ENCODE data around the gene DYNLL2. TPM values are rescaled to one million over a fixed set of nuclear protein-coding genes. Genes with fewer than 3 reads are reported as not detected.

DYNLL2 gene
- total RNA-seq, 1 experiment from 2014 or later: 38.7 TPM

- Mint-ChIP-seq H3K27me3 (ENCODE audit: low read depth) (peaks cover 19% of the 10 kb centered on the region), H3K9me3 (no peaks in the 10 kb centered on the region; a peak in 2 of 5 replicates), H3K4me1 (no peaks in the 10 kb centered on the region), H3K36me3 (ENCODE audit: insufficient read depth in 1 of 3, low read depth in 3 of 3) (no peaks in the 10 kb centered on the region; a peak in 1 of 7 replicates), H3K4me3 (no peak overlapping the region), H3K27ac (no peak overlapping the region)
- no peak overlapping the region for H2AFZ ChIP-seq (ENCODE audit: low read length)
- WGBS (ENCODE audit: extremely low coverage, insufficient read length, low lambda C conversion rate): no CpG with 5 or more reads among the region's 5 CpGs
- H3K79me2 ChIP-seq (ENCODE audit: insufficient read depth, low read length): no peaks in the 10 kb centered on the region
- no peak for DNase-seq
- no peak overlapping the region for H3K9ac ChIP-seq (ENCODE audit: extremely low read depth, insufficient read length, low read length)
- no peak overlapping the region for H3K18ac ChIP-seq (ENCODE audit: insufficient read length, low read depth, low read length)
- H4K91ac ChIP-seq (ENCODE audit: insufficient read length, low read depth, low read length): no peak overlapping the region
- H3K27ac ChIP-seq (ENCODE audit: insufficient read length, low read depth, low read length): no peak overlapping the region
- no peak overlapping the region for H2BK20ac ChIP-seq (ENCODE audit: low read depth, low read length, poor library complexity, severe bottlenecking)
- H3K23ac ChIP-seq (ENCODE audit: insufficient read length, low read depth, low read length): no peak overlapping the region
- no peak overlapping the region for H4K5ac ChIP-seq (ENCODE audit: insufficient read length, low read depth, low read length)
- no peak for TF ChIP-seq CTCF (conservative IDR thresholded peaks at IDR 0.05)
- H3K79me1 ChIP-seq (ENCODE audit: insufficient read depth, low read depth, low read length, poor library complexity, severe bottlenecking): no peaks in the 10 kb centered on the region
- no peak overlapping the region for H2BK12ac ChIP-seq (ENCODE audit: insufficient read length, low read depth, low read length)
- no peaks in the 10 kb centered on the region for H4K20me1 ChIP-seq (ENCODE audit: control insufficient read depth, insufficient read depth, insufficient read length)
- no peaks in the 10 kb centered on the region for H3K23me2 ChIP-seq (ENCODE audit: insufficient read length, low read depth, low read length, poor library complexity, severe bottlenecking)
- H3K14ac ChIP-seq (ENCODE audit: insufficient read depth, low read length): no peak overlapping the region
- H2BK5ac ChIP-seq (ENCODE audit: insufficient read length, low read length): no peak overlapping the region
- no peak overlapping the region for H3K4ac ChIP-seq (ENCODE audit: low read depth, low read length)
- no peaks in the 10 kb centered on the region for H3K9me3 ChIP-seq (ENCODE audit: control insufficient read depth, low read depth, low read length)
- H2BK120ac ChIP-seq (ENCODE audit: low read depth, low read length, poor library complexity, severe bottlenecking): no peak overlapping the region
- no peak overlapping the region for H4K8ac ChIP-seq (replicated peaks; ENCODE audit: insufficient read length, low read depth, low read length)
- no peak overlapping the region for H2BK15ac ChIP-seq (ENCODE audit: low read depth, low read length)
- no peak overlapping the region for H3T11ph ChIP-seq (ENCODE audit: low read length)
- no peaks in the 10 kb centered on the region for H3K4me1 ChIP-seq (ENCODE audit: insufficient read depth, low read length)
- no peak overlapping the region for H3K4me2 ChIP-seq (ENCODE audit: insufficient read depth, insufficient read length, low read length)
- H2AK5ac ChIP-seq (ENCODE audit: insufficient read length, low read length): no peak overlapping the region
- H3K27me3 ChIP-seq (ENCODE audit: insufficient read depth, low read length): no peaks in the 10 kb centered on the region
- no peak overlapping the region for H3K56ac ChIP-seq (ENCODE audit: insufficient read length, low read depth, low read length)
Measured at GRCh38 chr17:58110012-58110411, 26.8 kb downstream of the DYNLL2 start.

All from H9 (cell line).